K562 treated with DMSO at 1 percent for 48 hours (cell line): Measurements from ENCODE around the gene PCDHA7. TPM values are rescaled to one million over a fixed set of nuclear protein-coding genes. Genes with fewer than 3 reads are reported as not detected.

Experiments used
- total RNA-seq: library from RNA; unstranded; fragments of 300-600 nt; gene quantifications from 2 replicates; pipeline ENCODE4 v1.2.3, GENCODE V29; 2022; ENCODE audit warnings: low replicate concordance; ENCODE audit errors: extremely low read depth

Gene PCDHA7, protein sequence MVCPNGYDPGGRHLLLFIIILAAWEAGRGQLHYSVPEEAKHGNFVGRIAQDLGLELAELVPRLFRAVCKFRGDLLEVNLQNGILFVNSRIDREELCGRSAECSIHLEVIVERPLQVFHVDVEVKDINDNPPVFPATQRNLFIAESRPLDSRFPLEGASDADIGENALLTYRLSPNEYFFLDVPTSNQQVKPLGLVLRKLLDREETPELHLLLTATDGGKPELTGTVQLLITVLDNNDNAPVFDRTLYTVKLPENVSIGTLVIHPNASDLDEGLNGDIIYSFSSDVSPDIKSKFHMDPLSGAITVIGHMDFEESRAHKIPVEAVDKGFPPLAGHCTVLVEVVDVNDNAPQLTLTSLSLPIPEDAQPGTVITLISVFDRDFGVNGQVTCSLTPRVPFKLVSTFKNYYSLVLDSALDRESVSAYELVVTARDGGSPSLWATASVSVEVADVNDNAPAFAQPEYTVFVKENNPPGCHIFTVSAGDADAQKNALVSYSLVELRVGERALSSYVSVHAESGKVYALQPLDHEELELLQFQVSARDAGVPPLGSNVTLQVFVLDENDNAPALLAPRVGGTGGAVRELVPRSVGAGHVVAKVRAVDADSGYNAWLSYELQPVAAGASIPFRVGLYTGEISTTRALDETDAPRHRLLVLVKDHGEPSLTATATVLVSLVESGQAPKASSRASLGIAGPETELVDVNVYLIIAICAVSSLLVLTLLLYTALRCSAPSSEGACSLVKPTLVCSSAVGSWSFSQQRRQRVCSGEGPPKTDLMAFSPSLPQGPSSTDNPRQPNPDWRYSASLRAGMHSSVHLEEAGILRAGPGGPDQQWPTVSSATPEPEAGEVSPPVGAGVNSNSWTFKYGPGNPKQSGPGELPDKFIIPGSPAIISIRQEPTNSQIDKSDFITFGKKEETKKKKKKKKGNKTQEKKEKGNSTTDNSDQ
- not detected in 2 replicates for total RNA-seq

DNA sequence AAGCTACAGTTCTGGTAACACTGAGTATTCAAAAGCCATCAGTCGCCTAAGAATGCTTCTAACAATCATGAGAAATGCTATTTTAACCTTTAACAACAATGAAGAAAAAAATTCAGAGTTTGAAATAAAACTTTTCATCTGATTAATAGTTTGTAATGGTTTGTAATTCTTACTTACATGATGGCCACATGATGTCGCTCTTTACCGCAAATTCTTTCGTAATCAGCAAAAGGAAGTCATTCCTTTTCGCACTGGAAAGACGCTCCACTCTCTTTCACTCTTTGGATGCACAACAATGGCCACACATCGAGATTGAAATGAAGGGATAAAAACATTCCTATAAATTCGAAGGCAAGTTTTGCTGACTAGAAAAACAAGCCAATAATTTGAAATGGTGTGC lies at the start of gene PCDHA7:
Gene PCDHA7, plus strand, starts transcription at position 277 of the 400 bp plus-strand sequence. Its CDS starts 115 bp downstream, at position 392.

DNA sequence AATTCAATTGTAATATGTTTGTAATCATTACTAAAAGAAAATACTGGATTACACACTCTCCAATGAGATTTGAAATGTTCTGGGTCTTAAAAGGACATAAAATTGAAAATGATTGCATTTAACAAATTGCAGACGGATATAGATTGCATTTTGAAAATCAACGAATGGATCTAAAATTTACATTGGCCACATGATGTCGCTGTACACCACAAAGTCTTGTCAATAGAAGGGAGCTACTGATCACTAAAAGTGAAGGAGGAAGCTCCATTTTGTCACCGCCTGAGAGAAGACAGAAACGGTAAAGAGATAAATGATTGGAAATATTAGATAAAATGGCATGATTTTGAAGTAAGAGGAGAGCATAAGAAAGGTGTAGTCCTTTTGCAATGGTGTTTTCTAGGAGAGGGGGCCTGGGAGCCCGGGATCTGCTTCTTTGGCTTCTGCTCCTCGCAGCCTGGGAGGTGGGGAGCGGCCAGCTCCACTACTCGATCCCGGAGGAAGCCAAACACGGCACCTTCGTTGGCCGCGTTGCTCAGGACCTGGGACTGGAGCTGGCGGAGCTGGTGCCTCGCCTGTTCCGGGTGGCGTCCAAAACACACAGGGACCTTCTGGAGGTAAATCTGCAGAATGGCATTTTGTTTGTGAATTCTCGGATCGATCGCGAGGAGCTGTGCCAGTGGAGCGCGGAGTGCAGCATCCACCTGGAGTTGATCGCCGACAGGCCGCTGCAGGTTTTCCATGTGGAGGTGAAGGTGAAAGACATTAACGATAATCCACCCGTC lies 48.0 kb upstream of the PCDHA7 start, which contains the start of gene PCDHA1:
Gene PCDHA1, plus strand, starts transcription at position 236 of the 782 bp plus-strand sequence.

DNA sequence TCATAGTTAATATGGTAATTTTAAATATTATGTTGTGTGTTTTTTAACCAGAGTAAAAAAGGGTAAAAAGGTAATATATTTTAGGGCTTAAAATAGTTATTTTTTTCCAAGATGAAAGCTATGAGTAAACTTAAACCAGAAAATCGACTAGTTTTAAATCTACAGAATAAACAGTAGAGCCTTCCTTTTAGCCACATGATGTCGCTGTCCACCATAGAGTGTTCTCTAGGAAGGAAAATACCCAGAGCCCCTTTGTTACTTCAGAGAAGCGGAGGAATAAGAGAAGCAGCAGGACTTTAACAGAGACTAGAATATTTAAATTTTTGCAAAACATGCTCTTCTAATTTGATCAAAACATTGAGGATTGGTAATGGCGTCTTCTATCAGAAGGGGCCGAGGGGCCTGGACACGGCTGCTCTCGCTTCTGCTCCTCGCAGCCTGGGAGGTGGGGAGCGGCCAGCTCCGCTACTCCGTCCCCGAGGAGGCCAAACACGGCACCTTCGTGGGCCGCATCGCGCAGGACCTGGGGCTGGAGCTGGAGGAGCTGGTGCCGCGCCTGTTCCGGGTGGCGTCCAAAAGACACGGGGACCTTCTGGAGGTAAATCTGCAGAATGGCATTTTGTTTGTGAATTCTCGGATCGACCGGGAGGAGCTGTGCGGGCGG lies 39.3 kb upstream of the PCDHA7 start, which contains the start of gene PCDHA2:
Gene PCDHA2, plus strand, starts transcription at position 258 of the 664 bp plus-strand sequence.

DNA sequence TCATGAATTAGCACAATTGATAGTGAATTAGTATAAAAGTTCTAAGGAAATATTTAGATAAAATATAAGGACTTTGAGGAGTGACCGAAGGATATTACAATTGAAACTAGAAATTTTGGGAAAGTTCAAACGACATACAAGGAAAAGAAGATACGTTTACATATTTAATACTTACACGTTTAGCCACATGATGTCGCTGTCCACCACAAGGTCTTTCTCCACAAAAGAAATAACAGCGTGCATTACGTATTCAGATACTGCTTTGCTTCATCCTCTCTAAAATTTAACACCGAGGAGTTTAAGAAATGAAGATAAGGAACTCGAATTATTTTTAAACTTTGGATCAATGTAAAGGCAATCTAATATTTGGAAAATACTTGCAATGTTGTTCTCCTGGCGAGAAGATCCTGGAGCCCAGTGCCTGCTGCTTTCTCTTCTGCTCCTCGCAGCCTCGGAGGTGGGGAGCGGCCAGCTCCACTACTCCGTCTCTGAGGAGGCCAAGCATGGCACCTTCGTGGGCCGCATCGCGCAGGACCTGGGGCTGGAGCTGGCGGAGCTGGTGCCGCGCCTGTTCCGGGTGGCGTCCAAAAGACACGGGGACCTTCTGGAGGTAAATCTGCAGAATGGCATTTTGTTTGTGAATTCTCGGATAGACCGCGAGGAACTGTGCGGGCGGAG lies 33.1 kb upstream of the PCDHA7 start, which contains the start of gene PCDHA3:
Gene PCDHA3, plus strand, starts transcription at position 242 of the 678 bp plus-strand sequence.

DNA sequence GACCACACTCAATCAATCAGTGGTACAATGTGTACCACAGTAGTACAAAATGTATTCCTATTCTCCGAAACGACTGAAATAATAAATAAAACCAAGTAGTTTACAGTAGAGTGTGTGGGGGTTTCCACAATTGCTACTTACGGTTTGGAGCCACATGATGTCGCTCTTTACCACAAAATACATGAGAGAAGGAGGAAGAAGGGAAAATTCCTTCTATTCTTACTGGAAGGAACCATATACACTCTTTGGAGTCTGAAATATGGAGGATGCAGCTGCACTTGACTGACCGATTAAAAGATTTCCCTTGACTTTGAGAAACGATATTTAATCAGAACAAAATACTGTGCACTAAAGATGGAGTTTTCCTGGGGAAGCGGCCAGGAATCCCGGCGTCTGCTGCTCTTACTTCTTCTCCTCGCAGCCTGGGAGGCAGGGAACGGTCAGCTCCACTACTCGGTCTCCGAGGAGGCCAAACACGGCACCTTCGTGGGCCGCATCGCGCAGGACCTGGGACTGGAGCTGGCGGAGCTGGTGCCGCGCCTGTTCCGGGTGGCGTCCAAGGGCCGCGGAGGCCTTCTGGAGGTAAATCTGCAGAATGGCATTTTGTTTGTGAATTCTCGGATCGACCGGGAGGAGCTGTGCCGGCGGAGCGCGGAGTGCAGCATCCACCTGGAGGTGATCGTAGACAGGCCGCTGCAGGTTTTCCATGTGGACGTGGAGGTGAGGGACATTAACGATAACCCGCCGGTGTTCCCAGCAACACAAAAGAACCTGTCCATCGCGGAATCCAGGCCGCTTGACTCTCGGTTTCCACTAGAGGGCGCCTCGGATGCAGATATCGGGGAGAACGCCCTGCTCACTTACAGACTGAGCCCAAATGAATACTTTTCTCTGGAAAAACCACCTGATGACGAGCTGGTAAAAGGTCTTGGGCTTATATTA lies 27.0 kb upstream of the PCDHA7 start, which contains the start of gene PCDHA4:
Gene PCDHA4, plus strand, starts transcription at position 235 of the 942 bp plus-strand sequence.

DNA sequence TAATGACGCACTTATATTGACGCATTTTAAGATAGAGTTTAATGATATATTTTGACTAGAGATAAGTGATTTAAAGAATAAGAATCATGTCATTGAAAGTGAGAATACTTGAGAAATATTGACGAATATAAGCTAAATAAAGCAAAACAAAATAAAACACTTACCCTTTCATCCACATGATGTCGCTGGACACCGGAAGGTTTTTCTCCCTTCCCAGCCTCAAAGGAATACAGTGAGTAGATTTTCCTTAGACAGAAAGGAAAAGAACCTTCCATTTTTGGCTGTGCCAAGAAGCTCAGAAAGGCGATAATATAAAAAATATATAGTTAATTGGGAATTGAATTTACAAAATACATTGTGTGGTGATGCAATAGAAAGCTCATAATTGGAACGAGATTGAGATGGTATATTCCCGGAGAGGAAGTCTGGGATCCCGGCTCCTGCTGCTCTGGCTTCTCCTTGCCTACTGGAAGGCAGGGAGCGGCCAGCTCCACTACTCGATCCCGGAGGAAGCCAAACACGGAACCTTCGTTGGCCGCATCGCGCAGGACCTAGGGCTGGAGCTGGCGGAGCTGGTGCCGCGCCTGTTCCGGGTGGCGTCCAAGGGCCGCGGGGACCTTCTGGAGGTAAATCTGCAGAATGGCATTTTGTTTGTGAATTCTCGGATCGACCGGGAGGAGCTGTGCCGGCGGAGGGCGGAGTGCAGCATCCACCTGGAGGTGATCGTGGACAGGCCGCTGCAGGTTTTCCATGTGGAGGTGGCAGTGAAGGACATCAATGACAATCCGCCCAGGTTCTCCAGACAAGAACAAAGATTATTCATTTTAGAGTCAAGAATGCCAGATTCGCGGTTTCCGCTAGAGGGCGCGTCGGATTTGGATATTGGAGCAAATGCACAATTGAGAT lies 12.4 kb upstream of the PCDHA7 start, which contains the start of gene PCDHA5:
Gene PCDHA5, plus strand, starts transcription at position 239 of the 906 bp plus-strand sequence.

DNA sequence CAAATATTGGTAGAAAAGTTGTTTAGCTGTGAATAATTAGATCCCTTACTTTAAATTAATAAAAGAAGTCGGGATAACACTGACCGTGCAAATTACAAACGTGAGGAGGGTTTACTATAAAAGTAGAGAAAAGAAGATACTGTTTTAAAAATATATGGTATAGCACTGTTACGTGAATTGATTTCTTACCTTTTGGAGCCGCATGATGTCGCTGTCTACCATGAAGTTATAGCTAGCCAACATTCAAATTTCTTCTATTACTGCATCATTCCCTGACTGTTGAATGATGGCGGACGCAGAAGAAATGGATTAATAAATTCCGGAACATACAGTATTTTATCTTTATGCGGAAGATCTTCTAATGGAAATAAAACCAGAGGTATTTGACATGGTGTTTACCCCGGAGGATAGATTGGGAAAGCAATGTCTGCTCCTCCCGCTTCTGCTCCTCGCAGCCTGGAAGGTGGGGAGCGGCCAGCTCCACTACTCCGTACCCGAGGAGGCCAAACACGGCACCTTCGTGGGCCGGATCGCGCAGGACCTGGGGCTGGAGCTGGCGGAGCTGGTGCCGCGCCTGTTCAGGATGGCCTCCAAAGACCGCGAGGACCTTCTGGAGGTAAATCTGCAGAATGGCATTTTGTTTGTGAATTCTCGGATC lies 6.2 kb upstream of the PCDHA7 start, which contains the start of gene PCDHA6:
Gene PCDHA6, plus strand, starts transcription at position 257 of the 658 bp plus-strand sequence. Its CDS starts 132 bp downstream, at position 389.

DNA sequence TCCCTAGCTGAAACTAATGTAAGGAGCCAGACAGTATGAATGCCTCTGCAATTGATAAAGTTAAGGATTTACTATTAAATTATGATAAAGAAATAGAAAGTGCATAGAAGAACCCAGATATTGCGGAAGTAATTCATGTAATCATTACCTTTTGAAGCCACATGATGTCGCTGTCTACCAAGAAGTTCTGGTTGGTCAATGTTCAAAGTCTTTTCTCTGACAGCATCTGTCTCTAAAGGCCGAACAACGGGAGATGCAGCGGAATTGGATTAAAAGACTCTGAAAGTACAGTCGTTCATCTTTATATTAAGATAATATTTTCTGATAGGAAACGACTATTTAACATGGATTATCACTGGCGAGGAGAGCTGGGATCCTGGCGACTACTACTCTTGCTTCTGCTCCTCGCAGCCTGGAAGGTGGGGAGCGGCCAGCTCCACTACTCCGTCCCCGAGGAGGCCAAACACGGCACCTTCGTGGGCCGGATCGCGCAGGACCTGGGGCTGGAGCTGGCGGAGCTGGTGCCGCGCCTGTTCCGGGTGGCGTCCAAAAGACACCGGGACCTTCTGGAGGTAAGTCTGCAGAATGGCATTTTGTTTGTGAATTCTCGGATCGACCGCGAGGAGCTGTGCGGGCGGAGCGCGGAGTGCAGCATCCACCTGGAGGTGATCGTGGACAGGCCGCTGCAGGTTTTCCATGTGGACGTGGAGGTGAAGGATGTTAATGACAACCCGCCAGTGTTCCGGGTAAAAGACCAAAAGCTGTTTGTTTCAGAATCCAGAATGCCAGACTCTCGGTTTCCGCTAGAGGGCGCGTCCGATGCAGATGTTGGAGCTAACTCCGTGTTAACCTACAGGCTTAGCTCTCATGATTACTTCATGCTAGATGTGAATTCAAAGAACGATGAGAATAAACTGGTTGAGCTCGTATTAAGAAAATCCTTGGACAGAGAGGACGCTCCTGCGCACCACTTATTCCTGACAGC lies 7.2 kb downstream of the PCDHA7 start, which contains the start of gene PCDHA8:
Gene PCDHA8, plus strand, starts transcription at position 210 of the 985 bp plus-strand sequence. Its CDS starts 135 bp downstream, at position 345.

DNA sequence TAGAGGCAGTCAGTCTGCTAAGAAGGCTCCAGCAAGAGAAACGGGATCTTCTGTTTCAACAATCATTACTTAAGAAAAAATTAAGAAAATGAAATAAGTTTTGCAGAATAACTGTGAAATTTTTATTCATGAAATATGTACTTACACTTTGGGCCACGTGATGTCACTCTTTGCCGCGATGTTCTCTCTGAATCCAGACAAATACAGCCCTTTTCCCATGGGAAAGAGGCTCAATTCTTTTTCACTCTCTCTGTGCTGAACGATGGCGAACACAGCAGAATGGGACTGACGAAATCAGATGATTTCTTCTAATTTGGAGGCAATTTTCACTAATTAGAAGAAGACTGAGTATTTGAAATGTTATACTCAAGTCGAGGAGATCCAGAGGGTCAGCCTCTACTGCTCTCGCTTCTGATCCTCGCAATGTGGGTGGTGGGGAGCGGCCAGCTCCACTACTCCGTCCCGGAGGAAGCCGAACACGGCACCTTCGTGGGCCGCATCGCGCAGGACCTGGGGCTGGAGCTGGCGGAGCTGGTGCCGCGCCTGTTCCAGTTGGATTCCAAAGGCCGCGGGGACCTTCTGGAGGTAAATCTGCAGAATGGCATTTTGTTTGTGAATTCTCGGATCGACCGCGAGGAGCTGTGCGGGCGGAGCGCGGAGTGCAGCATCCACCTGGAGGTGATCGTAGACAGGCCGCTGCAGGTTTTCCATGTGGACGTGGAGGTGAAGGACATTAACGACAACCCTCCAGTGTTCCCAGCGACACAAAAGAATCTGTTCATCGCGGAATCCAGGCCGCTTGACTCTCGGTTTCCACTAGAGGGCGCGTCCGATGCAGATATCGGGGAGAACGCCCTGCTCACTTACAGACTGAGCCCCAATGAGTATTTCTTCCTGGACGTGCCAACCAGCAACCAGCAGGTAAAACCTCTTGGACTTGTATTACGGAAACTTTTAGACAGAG lies 14.4 kb downstream of the PCDHA7 start, which contains the start of gene PCDHA9:
Gene PCDHA9, plus strand, starts transcription at position 244 of the 964 bp plus-strand sequence. Its CDS starts 114 bp downstream, at position 358.

DNA sequence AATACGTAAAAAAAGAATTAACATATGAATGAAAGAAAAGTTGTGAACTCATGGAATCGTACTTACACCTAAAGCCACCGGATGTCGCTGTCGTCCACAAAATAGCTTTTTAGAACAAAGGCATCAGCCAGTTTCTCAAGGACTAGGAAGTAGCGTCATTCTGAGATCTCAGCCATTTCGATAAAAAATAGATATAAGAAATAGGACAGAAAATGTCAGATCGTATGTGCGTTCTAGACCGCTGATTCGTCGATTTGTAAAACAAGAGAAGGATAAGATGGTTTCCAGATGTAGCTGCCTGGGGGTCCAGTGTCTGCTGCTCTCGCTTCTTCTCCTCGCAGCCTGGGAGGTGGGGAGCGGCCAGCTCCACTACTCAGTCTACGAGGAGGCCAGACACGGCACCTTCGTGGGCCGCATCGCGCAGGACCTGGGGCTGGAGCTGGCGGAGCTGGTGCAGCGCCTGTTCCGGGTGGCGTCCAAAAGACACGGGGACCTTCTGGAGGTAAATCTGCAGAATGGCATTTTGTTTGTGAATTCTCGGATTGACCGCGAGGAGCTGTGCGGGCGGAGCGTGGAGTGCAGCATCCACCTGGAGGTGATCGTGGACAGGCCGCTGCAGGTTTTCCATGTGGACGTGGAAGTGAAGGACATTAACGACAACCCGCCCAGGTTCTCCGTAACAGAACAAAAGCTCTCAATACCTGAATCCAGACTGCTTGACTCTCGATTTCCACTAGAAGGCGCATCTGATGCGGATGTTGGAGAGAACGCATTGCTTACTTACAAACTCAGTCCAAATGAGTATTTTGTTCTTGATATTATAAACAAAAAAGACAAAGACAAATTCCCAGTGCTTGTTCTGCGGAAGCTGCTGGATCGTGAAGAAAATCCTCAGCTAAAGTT lies 22.0 kb downstream of the PCDHA7 start, which contains the start of gene PCDHA10:
Gene PCDHA10, plus strand, starts transcription at position 126 of the 903 bp plus-strand sequence. Its CDS starts 152 bp downstream, at position 278.

DNA sequence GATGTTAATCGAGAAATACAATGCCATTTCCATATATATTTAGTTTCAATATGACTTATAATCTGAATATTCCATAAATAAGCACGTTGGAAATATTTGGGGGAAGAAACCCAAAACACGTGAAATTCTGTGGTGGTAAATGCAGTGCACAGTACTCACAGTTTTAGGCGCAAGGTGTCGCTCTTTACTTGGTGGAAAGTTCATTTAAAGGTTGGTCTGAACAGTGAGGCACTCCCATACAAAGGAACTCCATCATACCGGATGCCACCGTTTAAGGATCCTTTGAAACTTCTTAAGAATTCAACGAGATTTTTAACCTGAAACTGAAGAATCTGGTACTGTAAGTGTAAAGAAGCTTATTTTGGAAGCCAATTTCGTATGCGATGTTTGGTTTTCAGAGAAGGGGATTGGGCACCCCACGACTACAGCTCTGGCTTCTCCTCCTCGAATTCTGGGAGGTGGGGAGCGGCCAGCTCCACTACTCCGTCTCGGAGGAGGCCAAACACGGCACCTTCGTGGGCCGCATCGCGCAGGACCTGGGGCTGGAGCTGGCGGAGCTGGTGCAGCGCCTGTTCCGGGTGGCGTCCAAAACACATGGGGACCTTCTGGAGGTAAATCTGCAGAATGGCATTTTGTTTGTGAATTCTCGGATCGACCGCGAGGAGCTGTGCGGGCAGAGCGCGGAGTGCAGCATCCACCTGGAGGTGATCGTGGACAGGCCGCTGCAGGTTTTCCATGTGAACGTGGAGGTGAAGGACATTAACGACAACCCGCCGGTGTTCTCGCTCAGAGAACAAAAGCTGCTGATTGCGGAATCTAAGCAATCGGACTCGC lies 34.9 kb downstream of the PCDHA7 start, which contains the start of gene PCDHA11:
Gene PCDHA11, plus strand, starts transcription at position 237 of the 834 bp plus-strand sequence. Its CDS starts 147 bp downstream, at position 384.

